ENCODE data around the gene FIGNL2.
"Not testable (repeated sequence)": the region's sequence is repeated elsewhere in the genome, so short reads cannot be mapped to it uniquely, and the experiment has no call there.

FIGNL2 gene

GRCh38 chr12:51833448-51834227, 14.9 kb downstream of the FIGNL2 start:
- DNase-seq: no peak

GRCh38 chr12:51832354-51833107, 16.0 kb downstream of the FIGNL2 start:
- no peak for DNase-seq

GRCh38 chr12:51831817-51832216, 16.7 kb downstream of the FIGNL2 start:
- DNase-seq: not testable (repeated sequence)

- no peak for DNase-seq
Measured at GRCh38 chr12:51829641-51830040, 18.9 kb downstream of the FIGNL2 start.

GRCh38 chr12:51829011-51829481, 19.5 kb downstream of the FIGNL2 start:
- DNase-seq: no peak

- DNase-seq: no peak
Measured at GRCh38 chr12:51827925-51828818, 20.3 kb downstream of the FIGNL2 start.

- no peak for DNase-seq
Measured at GRCh38 chr12:51826881-51827280, 21.6 kb downstream of the FIGNL2 start.

GRCh38 chr12:51825216-51825615, 23.3 kb downstream of the FIGNL2 start:
- no peak for DNase-seq

GRCh38 chr12:51823875-51824565, 24.5 kb downstream of the FIGNL2 start:
- no peak for DNase-seq

GRCh38 chr12:51822956-51823355, 25.6 kb downstream of the FIGNL2 start:
- DNase-seq: no peak

GRCh38 chr12:51822261-51822616, 26.3 kb downstream of the FIGNL2 start:
- DNase-seq: no peak

- DNase-seq: no peak
Measured at GRCh38 chr12:51821440-51822260, 26.9 kb downstream of the FIGNL2 start.

- DNase-seq: peak; percentile 81
Measured at GRCh38 chr12:51820526-51821439, 27.7 kb downstream of the FIGNL2 start.

GRCh38 chr12:51819736-51820525, 28.6 kb downstream of the FIGNL2 start:
- DNase-seq: no peak

GRCh38 chr12:51818566-51819300, 29.8 kb downstream of the FIGNL2 start:
- no peak for DNase-seq

GRCh38 chr12:51818086-51818485, 30.4 kb downstream of the FIGNL2 start:
- no peak for DNase-seq

GRCh38 chr12:51817027-51817953, 31.2 kb downstream of the FIGNL2 start:
- DNase-seq: no peak

- DNase-seq: no peak
Measured at GRCh38 chr12:51815571-51815970, 32.9 kb downstream of the FIGNL2 start.

Data from CD4-positive, alpha-beta T cell treated with Interleukin-15 for 1 hour (primary cell).